Ishikawa (cell line): ENCODE results near the gene PGAM2.

Experiments
- CEBPB ChIP-seq: IDR thresholded peaks from 2 replicates; pipeline ENCODE4 v1.6.1; 2012
- CREB1 ChIP-seq: IDR thresholded peaks from 2 replicates; pipeline ENCODE4 v1.6.1; 2012; ENCODE audit warnings: low read depth
- EGR1 ChIP-seq: IDR thresholded peaks from 2 replicates; pipeline ENCODE4 v1.6.1; 2012
- EP300 ChIP-seq: IDR thresholded peaks from 2 replicates; pipeline ENCODE4 v1.6.1; 2012; ENCODE audit warnings: borderline replicate concordance
- FOXM1 ChIP-seq: IDR thresholded peaks from 2 replicates; pipeline ENCODE4 v1.6.1; 2012; ENCODE audit warnings: low read depth, borderline replicate concordance
- MAX ChIP-seq: IDR thresholded peaks from 2 replicates; pipeline ENCODE4 v1.6.1; 2012
- NFIC ChIP-seq: IDR thresholded peaks from 2 replicates; pipeline ENCODE4 v1.6.1; 2012
- RAD21 ChIP-seq: IDR thresholded peaks from 2 replicates; pipeline ENCODE4 v1.6.1; 2012; ENCODE audit warnings: low read depth
- REST ChIP-seq: IDR thresholded peaks from 2 replicates; pipeline ENCODE4 v1.6.1; 2012; ENCODE audit warnings: low read depth, mild to moderate bottlenecking
- TAF1 ChIP-seq: IDR thresholded peaks from 2 replicates; pipeline ENCODE4 v1.6.1; 2012; ENCODE audit warnings: low read depth, mild to moderate bottlenecking
- TCF12 ChIP-seq: IDR thresholded peaks from 2 replicates; pipeline ENCODE4 v1.6.1; 2012; ENCODE audit warnings: low read depth
- TEAD4 ChIP-seq: IDR thresholded peaks from 2 replicates; pipeline ENCODE4 v1.6.1; 2012
- USF1 ChIP-seq: IDR thresholded peaks from 2 replicates; pipeline ENCODE4 v1.6.1; 2012
- YY1 ChIP-seq: IDR thresholded peaks from 2 replicates; pipeline ENCODE4 v1.6.1; 2012; ENCODE audit warnings: low read depth
- ZBTB7A ChIP-seq: IDR thresholded peaks from 2 replicates; pipeline ENCODE4 v1.6.1; 2012; ENCODE audit warnings: low read depth

The PGAM2 gene

GRCh38 chr7:44062903-44063295, 2.5 kb downstream of the PGAM2 start:
- TF ChIP-seq EGR1 (no peak), EP300 (no peak), TCF12 (no peak), CEBPB (no peak), FOXM1 (no peak), RAD21 (no peak), TAF1 (no peak), TEAD4 (no peak), REST (no peak), USF1 (no peak), NFIC (no peak), MAX (no peak), ZBTB7A (no peak), CREB1 (no peak), YY1 (no peak)

GRCh38 chr7:44062180-44062902, 3.0 kb downstream of the PGAM2 start:
- TF ChIP-seq EGR1, result no peak
- no peak for TF ChIP-seq REST
- TF ChIP-seq FOXM1, result no peak
- no peak for TF ChIP-seq USF1
- TF ChIP-seq NFIC, result no peak
- TF ChIP-seq ZBTB7A, result no peak
- no peak for TF ChIP-seq TCF12
- TF ChIP-seq EP300, result no peak
- no peak for TF ChIP-seq TAF1
- no peak for TF ChIP-seq TEAD4
- no peak for TF ChIP-seq YY1
- no peak for TF ChIP-seq MAX

- no peak for TF ChIP-seq USF1
- TF ChIP-seq MAX, result no peak
- TF ChIP-seq EGR1, result no peak
- TF ChIP-seq TEAD4, result no peak
- no peak for TF ChIP-seq NFIC
- no peak for TF ChIP-seq TAF1
- TF ChIP-seq REST, result no peak
- TF ChIP-seq CREB1, result no peak
Observed at GRCh38 chr7:44061645-44062179, 3.7 kb downstream of the PGAM2 start.
